Activated CD4-positive, alpha-beta T cell treated with anti-CD3 and anti-CD28 coated beads, Interleukin-10, Interleukin-2, amounts not matched to agents 100 ng/mL and 50 ng/mL, durations not matched to agents 16 hours and 8 hours (primary cell): ENCODE measurements around the gene CELF2.

ENCODE experiments used
- DNase-seq: peaks from one replicate; pipeline ENCODE4 v3.0.0-alpha.2; 2020

The CELF2 gene

DNA sequence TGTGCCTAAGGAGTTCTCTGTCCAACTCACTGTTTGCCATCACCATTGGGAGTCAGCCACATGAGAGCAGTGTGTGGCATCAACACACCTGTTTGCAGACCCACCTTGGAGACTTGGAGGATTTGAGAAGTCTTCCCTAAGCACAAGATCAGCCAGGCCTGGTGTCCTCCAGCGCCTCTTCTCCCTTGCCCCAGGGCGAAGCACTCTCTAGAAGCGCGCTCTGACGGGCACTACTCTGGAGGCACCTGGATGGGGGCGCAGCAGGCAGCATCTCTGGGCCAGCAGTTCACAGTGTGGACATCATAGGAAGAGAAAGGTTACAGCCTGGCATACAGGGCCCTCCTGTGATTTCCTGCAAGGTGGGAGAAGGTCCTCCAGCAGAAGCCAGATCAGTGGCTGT is 289.3 kb downstream of the CELF2 start:
- no peak for DNase-seq

DNA sequence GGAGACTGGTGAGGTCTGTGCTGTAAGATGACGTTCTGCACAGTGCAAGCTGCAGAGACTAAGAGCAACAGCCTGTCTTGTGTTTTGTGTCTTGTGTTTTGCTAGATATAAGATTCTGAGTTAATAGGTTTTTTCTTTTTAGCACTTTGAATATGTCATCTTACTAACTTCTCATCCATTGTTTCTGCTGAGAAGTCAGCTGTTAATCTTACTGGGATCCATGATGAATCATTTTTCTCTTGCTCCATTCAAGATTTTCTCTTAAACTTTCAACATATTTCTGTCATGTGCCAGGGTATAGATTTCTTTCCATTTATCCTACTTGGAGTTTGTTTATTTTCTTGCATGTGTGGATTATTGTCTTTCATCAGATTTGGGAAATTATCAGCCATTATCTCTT is 290.3 kb downstream of the CELF2 start:
- no peak for DNase-seq

DNA sequence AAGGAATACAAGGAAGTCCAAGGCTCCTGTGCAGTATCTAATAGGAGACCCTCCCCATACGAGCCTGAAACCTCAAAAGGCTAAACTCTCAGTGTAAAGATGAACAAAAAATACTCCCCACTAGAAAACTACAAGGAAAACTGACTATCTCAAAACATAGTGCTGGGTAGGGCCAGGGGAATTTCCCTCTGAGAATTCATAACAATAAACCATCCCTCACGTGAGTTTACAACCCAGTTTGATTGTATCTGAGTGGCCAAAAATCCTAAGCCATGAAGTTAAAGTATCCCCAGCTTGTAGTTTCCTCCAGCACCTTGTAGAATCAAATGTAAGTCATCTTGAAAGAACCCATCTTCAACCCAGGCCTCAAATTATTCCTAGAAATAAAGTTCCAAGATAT is 293.4 kb downstream of the CELF2 start:
- no peak for DNase-seq

DNA sequence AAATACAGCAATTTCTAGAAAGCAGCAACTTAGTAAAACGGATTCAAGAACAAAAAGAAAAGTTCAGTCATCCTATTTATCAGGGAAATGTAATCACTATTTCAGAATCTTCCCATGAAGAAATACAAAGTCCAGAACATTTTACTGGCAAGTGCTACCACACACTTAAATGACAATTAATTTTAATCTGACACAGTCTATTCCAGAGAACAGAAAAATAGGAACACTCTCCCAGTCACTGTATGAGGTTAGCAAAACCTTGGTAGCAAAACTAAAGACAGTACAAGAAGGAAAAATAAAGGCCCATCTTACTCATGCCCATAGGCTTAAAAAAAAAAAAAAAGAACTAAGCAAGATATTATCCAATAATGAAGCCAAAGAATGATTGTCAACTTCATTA is 295.8 kb downstream of the CELF2 start:
- no peak for DNase-seq

DNA sequence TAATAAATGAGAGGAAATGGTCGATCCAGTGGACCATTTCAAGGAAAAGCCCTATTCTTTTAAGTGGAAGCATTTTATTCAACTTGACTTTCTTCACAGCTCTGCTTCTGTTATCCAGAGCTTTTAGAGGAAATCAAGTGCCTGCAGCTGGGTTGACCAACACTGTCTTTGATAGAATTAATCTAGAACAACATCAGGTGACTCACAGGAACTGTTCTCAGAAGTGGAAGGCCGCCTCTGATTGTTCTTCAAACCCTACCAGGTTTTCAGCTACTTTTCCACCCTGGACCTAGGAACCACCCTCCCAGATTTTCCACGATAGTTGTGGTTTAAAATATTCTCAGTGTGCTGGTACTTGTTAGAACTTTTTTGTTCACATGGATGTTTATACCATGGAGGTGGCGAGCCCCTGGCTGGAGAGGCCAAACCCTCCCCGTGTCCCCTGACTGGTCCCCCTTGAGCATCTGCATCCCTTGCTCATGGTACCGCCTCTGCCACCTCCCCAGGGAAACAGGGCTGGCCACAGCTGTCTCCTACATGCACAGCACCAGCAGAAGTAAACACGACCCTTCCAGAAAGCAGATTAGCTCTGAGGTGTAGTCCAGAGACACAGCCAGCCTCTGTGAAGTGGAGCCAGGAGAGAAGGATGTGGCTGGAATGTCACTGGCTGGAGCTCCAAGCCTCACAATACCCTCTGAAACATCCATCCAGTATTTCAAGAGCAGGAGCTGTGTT is 300.4 kb downstream of the CELF2 start:
- DNase-seq: no peak

DNA sequence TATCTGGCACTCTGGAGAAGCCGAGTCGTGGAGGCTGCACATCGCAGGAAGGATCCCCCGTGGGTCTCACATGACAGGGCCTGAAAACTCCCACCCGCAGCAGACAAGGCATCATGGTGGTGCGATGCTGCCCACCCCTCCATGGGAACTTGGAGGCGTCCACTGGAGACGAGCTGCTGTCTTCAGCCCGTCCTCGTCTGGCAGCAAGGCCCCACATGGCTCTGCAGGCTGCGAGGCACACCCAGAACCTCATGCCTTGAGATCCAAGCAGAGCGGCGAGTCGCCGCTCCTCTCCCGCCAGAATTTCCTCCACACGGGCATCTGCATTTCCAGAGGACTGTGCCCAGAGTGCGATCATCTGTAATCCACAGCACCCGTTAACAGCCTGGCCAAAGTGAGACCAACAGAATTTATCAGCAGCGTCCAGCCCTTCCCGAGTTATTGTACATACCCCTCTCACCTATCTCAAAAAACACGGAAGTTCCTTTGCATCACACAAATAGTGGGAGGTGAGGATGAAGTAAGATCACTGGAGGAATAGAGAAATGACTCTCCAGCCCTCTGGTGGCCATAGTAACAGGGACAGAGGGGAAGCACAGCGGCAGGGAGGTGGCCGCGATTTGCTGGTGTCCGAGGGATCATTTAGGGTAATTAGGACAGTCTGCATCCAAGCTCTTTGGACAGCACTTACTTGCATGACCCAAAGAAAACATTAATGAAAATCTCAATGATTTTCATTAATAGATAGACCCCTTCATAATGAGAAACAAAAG is 301.3 kb downstream of the CELF2 start:
- DNase-seq: no peak

DNA sequence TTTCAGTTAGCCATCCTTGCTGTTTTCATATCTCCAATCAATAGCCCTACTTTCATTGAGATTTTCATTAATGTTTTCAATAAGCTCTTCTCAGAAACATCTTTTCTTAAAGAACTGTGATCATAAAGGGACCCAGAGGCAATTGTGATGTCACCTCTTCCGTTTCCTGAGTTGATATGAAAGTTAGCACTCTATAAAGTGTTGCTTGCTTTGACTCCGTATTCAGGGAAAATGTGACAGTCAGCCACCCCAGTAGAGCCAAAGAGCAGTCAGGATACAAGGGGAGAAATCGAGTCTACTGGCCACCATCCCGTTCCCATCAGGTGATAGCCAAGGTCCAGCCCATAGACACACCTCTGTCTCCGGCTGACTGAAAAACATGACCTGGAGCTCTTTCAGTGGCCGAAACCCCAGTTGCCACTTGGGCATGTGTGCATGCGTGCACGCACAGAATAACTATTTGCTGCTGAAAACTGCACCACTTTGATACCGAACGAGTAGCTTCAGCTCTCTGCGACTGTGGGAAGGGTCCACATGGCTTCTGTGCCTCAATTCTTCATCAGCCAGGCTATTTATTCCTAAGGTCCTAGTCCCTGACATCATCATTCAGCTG is 302.4 kb downstream of the CELF2 start:
- DNase-seq: peak; percentile 61

DNA sequence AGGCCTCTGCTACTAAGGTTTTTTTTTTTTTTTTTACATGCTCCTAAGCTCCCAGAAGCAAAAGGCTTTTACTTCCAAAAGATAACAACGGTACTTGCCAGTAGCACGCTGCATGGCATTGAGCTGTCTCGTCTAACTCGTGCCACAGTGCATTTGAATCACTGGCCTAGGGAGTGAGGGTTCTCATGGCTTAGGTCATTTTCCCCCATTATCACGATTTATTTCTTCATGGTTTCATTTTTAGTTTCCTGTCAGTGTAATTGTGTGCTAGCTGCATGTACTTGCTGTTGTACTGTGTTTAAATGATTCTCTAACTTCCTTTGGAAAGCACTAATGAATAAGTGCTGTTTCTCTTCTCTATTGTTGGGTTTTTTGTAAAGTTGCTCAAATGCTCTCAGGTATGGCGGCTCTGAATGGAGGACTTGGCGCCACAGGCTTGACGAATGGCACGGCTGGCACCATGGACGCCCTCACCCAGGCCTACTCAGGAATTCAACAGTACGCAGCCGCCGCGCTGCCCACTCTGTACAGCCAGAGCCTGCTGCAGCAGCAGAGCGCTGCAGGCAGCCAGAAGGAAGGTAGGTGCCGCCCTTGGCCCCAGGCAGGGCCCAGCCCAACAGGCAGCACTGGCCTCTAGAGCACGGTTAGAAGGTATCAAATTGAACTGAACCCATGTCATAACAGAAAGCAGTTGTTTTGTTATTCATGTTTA is 303.3 kb downstream of the CELF2 start:
- peak; percentile 40 for DNase-seq

DNA sequence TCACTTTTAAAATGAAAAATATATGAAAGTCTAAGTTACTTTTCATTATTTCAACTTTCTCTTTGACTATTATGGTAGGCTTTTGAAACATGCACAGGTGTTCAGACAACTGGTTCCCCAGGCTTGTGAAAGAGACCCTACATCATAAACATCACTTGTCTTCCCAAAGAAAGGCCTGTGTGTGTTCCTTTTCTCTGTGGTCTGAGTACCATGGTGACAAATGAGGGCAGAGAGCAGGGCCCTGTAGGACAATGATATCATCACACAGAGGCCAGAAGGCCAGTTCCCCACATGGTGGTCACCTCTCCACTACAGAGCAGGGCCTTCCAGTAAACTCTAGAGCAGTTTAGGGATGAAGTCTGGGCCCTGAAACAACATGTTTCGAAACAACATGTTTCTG is 305.0 kb downstream of the CELF2 start:
- DNase-seq: no peak

DNA sequence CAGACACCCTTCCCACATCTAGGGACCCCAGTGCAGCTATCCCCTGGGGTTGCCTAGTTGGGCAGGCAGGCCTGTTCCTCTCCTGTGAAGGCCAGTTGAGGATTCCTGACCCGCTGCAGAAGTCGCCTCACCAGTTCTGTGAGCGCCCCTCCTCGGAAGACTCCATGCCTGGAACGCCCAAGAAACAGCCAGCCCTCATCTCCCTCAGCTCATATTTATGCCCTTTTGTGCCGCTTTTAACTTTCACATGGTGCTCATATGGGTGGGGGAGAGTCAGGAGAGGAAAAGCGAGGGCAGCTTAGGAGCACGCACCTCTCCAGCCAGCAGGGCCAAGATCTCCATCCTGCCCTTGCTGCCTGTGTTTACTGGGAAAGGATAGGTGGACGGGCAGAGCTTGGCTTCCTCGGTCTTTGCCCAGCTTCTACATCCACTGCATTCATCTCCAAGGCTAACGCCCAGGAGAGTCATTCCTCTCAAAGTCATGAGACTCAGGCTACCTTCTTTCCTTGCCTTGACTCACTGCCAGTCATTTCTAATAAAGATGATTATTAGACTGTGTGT is 307.2 kb downstream of the CELF2 start:
- no peak for DNase-seq

DNA sequence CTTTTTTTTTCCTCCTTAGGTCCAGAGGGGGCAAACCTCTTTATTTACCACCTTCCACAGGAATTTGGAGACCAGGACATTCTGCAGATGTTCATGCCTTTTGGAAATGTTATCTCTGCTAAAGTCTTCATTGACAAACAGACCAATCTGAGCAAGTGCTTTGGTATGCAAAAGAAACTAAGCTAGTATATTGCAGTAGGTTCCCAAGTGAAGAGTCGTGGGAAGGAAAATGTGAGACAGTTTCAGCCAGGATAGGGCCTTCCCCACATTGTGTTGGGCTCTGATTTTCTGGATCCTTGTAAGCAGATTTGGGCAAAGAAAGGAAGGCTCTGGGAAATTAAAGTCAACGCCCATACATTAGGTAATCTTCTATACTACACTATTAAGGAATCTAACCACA is 308.1 kb downstream of the CELF2 start:
- no peak for DNase-seq

DNA sequence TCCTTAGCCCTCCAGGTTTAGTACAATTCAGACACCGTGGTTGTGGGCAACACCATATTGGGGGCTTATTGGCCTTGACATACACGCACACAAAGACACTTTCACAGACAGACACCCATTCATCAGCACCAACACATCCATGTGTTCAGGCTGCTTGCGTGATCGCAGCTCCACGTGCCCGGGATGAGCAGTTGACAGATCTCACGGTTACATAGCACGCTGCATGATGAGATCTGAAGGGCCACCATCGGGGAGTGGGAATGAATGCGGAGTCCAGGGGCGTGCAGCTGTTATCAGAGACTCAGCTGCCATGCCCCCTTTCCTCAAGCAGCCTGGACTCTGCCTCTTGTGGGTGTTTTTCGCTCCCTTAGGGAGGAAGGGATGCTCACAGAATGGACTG is 308.6 kb downstream of the CELF2 start:
- no peak for DNase-seq

DNA sequence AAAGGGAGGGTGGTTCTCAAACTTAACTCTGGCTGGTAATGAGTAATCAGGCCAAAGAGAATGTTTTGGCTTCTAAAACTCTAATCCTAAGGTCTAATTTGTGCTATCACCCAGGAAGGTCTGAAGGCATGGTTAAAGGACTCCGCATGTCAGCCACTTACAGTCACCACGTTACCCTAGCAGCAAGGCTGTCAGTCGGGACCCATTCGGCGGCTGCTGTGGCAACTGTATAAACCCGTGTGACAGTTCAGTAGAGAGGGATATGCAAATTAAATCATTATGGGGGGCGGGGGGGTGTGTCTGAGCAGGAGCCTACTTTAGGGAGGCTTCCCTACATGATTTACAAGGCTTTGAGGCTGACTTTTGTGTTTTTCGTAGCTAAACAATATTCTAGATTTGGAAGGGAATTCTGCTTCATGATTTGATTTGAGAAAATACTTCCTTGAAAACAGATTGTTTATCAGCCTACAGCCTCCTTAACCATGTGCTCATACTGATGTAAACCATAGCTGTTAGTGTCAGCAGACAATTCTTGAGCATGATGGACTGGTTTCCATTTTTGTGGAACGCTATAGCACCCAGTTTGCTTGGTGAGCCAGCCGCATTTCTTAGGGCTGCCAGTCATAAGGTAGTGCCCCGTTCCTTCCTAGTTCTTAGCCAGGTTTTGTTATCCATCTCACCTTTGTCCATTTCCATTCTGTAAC is 309.4 kb downstream of the CELF2 start:
- no peak for DNase-seq

DNA sequence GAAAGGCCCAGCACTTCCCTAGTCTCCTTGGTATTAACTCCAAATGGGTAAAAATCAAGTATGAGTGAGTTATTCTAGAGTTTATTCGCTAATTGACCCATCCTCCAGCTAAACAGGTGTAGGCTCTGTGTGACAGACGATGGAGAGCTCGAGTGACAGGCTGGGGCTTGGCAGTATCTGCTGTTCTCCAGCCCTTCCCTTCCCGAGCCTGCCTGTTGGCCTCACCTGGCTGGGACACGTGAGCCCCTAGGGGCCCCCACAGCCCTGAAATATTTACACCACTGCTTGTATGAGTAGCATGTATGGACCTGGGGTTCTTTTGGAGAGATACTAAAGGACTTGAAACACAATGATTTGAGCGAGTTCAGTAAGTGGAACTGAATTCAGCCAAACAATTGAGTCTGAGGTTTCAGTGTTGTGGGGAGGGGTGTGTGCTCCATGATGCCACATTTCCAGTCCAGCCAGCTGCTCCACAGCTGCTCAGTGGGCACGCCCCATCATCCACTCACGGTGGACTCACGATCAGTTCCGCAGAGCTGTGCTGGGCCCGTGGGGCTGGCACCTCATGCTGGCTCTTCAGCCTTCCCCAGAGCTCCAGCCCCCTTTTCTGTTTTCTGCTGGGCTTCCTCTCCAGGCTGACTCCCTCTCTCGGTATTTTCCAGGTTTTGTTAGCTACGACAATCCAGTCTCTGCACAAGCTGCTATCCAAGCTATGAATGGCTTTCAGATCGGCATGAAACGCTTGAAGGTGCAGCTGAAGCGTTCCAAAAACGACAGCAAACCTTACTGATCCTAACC is 310.8 kb downstream of the CELF2 start:
- no peak for DNase-seq

DNA sequence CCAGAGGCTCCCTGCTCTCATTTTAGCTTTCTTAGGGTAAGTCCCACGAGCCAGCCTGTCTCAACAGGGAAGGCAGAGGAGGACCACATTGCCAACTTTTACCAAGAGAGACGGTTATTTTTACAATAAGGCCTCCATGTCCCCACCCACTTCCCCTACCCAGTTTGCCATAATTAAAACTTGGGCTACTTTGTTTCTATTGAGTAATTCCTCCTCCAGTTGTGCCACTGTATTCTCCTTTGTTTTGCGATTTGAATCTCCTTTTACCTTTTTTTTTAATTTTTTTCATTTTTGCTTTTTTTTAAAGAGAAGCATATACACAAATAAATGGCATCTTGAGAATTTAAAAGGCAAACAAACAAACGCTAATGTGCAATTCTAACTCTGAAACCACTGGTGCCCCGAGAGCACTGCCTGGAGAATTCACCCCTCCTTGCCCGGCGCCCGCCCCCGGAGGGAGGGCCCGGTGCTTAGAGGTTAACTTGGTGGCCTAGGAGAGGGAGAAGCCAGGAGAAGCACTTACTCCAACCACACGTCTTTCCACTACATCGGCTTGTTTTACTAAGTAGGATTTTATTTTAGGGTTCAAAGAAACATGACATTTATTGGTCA is 311.5 kb downstream of the CELF2 start:
- DNase-seq: no peak

DNA sequence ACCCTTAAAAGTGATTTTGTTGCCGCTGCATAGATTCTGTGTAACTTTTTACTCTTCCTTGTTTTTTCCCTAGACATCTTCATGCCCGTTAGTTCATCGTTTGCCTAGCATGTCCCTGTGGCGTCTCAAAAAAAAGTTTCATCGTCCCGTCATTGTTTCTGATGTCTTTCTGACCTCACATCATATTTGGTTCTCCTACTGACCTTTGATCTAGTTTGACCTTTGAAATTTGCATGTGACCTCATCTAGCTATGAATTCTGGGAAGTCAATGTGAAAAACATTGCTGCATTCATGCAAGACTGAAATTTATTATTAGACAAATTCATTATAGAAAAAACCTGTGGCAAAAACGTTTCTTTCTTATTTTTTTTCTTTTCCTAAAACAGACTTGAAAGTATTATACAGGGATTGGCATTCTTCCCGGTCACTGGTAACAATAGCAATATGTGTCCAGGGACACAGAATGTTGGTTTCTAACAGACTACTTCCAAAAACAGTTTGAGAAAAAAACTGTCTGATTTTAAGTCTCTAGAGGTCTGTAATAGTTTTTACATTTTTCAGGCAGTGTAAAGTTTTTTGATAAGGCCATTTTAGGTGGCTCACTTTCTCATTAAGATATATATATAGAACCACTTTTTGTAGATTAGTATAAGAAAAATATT is 312.8 kb downstream of the CELF2 start:
- DNase-seq: no peak

DNA sequence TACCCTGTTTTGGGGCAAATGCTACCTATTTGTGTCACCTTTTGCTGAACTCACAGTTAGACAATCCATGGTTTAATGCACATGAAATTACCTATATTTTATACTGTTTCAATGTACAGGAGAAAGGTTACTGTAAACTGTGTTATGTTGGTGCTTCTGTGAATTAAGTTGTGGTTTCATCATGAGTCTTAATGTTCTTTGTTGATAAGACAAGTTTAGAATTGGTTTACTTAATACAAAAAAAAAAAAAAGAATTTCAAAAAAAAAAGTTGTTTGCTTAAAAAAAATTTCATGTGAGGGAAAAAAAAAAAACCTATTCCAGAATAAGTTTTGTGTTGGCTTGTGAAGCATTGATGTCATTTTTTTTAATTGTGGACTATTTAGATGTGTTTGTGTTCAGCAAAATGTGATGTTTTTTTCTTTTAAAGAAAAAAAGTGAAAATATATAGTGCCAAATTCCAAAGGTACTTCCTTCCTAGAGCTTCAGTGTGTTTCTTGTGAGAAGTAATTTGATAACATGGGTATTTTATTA is 313.4 kb downstream of the CELF2 start:
- DNase-seq: no peak

DNA sequence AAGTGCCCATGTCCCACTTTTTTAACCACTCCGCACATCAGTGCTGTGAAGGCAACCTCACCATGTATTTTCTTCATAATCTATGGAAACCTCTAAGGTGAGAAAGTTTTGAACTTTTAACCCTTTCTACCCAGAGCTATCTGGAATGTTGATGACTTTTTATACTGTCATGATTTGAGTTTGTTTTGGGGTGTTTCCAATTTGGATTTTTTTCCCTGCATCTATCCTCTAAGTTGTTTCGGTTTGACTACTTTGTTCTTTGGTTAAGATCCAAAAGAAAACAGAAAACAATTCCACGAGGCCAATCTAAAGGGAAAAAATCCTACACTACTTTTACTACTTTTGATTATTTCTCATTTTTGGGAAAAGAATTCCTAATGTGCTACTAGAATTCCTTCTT is 314.1 kb downstream of the CELF2 start:
- DNase-seq: no peak

DNA sequence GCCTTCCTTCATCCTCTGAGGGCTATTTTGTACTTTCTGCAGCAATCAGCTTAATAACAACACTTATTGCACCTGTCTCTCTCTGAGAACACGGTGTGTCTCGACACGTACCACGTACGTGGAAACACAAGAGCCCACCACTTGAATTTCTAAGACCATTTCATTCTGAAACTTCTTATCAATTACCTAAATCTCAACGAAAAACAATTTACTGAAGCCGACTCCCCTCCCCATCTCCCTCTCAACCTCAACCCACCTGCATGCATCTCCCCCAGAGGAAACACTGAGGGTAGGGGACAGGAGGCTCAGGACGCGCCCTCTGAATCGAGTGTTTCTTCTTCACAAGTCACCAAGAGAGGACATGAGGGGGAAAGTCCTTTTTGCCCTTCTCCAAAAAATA is 315.2 kb downstream of the CELF2 start:
- no peak for DNase-seq

DNA sequence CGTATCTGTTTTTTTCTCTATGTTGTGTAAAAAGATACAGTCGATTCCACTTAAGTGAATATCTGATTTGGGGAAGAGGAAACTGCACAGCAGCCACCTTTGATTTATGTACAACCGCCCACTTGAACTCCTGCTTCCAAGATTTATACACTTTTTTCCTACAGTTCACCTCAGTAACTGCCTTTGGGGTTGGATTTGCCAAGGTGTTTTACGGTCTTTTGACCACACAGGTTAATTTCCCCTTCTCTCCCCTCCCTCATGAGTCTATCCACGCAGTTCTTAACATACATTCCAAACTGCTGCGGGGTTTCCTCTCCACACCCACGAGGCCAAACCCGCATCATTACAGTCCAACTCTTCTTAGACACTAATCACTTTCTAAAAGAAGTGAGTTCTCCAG is 316.8 kb downstream of the CELF2 start:
- no peak for DNase-seq
